Left ventricle myocardium inferior (tissue), 1 donor: Measurements from ENCODE around the gene PGBD5. TPM values are rescaled to one million over a fixed set of nuclear protein-coding genes. Genes with fewer than 3 reads are reported as not detected.

Experiments used
- DNase-seq: peaks from one replicate; pipeline ENCODE4 v3.0.0-alpha.2; 2020
- H3K27ac ChIP-seq: fragments of 200-600 bp; replicated peaks from 2 replicates; pipeline ENCODE4 v1.8.0; 2021
- H3K27me3 ChIP-seq: fragments of 200-600 bp; 2 replicates; pipeline ENCODE4 v1.8.0; 2021; ENCODE audit warnings: low read depth
- H3K36me3 ChIP-seq: fragments of 200-600 bp; 2 replicates; pipeline ENCODE4 v1.8.0; 2021
- H3K4me1 ChIP-seq: fragments of 200-600 bp; 2 replicates; pipeline ENCODE4 v1.8.0; 2021
- H3K4me3 ChIP-seq: fragments of 200-600 bp; 2 replicates; pipeline ENCODE4 v1.8.0; 2021; ENCODE audit warnings: mild to moderate bottlenecking, moderate library complexity
- H3K9me3 ChIP-seq: fragments of 200-600 bp; replicated peaks from 2 replicates; pipeline ENCODE4 v1.8.0; 2021
- intact Hi-C: fragments of 100-400 bp; cut with micrococcal nuclease; formaldehyde crosslinking; loops from one replicate; pipeline ENCODE4 v1.11.0; 2022
- total RNA-seq: library from RNA; stranded (reverse); fragmentation: NEBNext Ultra II Directional; extraction: Animal tissue kit (Norgen Biotek cat#: 25700); gene quantifications from one replicate; pipeline ENCODE4 v1.2.1, GENCODE V29; 2021
- TF ChIP-seq, protein P1 (sequence below): fragments of 200-600 bp; IDR thresholded peaks from 2 replicates; pipeline ENCODE4 v1.8.0; 2021; ENCODE audit warnings: antibody characterized with exemption, mild to moderate bottlenecking, borderline replicate concordance
- donor health status: DM: no; HTN: yes; CAD: no; lungs with severe emphysema.

Gene PGBD5
- total RNA-seq, 1 donor from 2014 or later: 10.6 TPM

DNA sequence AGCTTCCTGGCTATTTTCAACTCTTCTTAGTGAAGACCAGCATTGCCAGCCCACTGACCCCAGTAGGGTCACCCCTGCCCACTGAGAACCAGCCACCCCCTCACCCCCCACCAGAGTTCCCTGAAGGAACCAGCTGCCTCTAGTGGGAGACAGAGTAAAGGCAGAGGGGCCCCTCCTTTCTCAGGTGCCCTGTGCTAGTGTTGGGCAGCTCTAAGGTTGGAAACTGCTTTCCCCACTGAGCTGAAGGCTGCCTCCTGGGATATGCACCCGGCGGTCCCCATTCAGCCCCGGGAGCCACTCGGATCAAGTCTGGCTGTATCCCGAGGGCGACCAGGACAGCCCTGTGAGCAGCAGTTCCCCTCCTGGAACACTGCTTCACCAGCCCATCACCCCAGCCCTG, 111.0 kb downstream of the PGBD5 start:
- H3K9me3 ChIP-seq: no peaks in the 10 kb centered on the region
- H3K27me3 ChIP-seq: peaks cover 37% of the 10 kb centered on the region
- H3K4me3 ChIP-seq: no peak overlapping the region
- DNase-seq: no peak
- intact Hi-C loops: loop anchor here (10.0 kb wide), 1 partner anchor 650 kb away; no protein-coding TSS in a partner anchor
- H3K27ac ChIP-seq: no peak overlapping the region
- H3K36me3 ChIP-seq: no peaks in the 10 kb centered on the region
- TF ChIP-seq, protein P1, sequence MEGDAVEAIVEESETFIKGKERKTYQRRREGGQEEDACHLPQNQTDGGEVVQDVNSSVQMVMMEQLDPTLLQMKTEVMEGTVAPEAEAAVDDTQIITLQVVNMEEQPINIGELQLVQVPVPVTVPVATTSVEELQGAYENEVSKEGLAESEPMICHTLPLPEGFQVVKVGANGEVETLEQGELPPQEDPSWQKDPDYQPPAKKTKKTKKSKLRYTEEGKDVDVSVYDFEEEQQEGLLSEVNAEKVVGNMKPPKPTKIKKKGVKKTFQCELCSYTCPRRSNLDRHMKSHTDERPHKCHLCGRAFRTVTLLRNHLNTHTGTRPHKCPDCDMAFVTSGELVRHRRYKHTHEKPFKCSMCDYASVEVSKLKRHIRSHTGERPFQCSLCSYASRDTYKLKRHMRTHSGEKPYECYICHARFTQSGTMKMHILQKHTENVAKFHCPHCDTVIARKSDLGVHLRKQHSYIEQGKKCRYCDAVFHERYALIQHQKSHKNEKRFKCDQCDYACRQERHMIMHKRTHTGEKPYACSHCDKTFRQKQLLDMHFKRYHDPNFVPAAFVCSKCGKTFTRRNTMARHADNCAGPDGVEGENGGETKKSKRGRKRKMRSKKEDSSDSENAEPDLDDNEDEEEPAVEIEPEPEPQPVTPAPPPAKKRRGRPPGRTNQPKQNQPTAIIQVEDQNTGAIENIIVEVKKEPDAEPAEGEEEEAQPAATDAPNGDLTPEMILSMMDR: no peak
- peaks cover 11% of the 10 kb centered on the region for H3K4me1 ChIP-seq

DNA sequence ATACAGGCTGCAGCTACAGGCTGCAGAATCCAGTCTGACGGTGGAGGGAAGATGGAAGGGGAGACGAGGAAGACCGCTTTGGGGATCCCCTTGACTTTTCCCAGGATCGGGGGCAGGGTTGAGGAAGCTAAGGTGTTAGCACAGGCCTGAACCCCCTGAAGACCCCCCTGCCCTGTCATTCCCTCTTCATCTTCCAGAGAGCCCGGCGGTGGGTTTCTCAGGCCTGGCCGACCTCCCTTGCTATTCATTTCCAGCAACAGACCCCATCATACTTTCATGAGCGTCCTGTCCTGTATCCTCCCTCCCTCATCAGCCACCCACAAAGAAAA, 112.0 kb downstream of the PGBD5 start:
- Histone ChIP-seq H3K36me3 (no peaks in the 10 kb centered on the region), H3K4me3 (no peak overlapping the region), H3K27ac (no peak overlapping the region), H3K9me3 (no peaks in the 10 kb centered on the region), H3K4me1 (peaks cover 11% of the 10 kb centered on the region), H3K27me3 (peaks cover 37% of the 10 kb centered on the region)
- TF ChIP-seq, protein P1: no peak
- DNase-seq: no peak
- intact Hi-C loops: loop anchor here (10.0 kb wide), 1 partner anchor 649 kb away; no protein-coding TSS in a partner anchor

DNA sequence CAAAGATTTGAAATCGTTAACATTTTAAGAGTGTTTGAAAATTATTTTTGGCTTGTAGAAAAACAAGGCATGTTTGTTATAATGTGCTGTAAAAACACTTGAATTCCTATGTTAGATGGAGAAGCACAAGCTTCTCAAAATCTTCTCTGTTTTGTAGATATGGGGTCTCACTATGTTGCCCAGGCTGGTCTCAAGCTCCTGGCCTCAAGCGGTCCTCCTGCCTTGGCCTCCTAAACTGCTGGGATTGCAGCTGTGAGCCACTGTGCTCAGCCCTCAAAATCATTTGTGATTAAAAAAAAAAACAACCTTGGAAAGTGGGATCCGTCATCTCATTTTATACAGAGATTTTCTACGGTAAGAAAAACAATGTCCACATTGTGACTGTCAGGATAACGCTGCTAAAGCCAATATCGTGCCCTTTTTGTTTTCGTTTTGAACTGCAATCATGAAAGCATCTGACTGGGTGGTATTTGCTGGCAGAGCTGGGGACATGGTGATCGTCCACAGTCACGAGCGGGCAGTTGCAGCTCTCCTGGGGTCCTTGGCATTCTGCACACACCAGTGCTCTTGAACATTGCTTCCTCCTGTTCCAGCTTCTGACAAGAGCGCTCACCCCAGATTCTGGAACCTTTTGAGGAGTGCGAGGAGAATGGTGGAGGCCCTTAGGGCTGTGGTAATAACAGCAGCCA, 112.5 kb downstream of the PGBD5 start:
- H3K27ac ChIP-seq: no peak overlapping the region
- peaks cover 37% of the 10 kb centered on the region for H3K27me3 ChIP-seq
- DNase-seq: no peak
- TF ChIP-seq, protein P1: no peak
- peaks cover 11% of the 10 kb centered on the region for H3K4me1 ChIP-seq
- no peaks in the 10 kb centered on the region for H3K9me3 ChIP-seq
- H3K36me3 ChIP-seq: no peaks in the 10 kb centered on the region
- intact Hi-C loops: loop anchor here (10.0 kb wide), 1 partner anchor 649 kb away; no protein-coding TSS in a partner anchor
- no peak overlapping the region for H3K4me3 ChIP-seq

DNA sequence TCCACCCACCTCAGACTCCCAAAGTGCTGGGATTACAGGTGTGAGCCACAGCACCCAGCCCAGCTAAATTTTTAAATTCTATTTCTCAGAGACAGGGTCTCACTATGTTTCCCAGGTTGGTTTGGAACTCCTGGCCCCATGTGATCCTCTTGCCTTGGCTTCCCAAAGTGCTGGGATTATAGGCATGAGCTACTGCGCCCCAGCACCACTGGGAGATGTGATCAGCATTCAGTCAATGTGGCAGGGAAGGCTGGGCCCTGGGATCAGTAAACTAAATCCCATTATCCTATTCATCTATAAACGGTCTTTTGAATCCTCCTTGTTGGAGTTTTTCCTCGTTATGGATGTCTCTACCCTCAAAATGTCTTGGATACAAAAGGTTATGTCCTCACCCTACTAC, 113.5 kb downstream of the PGBD5 start:
- TF ChIP-seq, protein P1: no peak
- H3K4me3 ChIP-seq: no peak overlapping the region
- H3K27ac ChIP-seq: no peak overlapping the region
- no peak for DNase-seq
- intact Hi-C loops: loop anchor here (10.0 kb wide), 1 partner anchor 648 kb away; no protein-coding TSS in a partner anchor
- peaks cover 11% of the 10 kb centered on the region for H3K4me1 ChIP-seq
- H3K36me3 ChIP-seq: no peaks in the 10 kb centered on the region
- no peaks in the 10 kb centered on the region for H3K9me3 ChIP-seq
- peaks cover 37% of the 10 kb centered on the region for H3K27me3 ChIP-seq

DNA sequence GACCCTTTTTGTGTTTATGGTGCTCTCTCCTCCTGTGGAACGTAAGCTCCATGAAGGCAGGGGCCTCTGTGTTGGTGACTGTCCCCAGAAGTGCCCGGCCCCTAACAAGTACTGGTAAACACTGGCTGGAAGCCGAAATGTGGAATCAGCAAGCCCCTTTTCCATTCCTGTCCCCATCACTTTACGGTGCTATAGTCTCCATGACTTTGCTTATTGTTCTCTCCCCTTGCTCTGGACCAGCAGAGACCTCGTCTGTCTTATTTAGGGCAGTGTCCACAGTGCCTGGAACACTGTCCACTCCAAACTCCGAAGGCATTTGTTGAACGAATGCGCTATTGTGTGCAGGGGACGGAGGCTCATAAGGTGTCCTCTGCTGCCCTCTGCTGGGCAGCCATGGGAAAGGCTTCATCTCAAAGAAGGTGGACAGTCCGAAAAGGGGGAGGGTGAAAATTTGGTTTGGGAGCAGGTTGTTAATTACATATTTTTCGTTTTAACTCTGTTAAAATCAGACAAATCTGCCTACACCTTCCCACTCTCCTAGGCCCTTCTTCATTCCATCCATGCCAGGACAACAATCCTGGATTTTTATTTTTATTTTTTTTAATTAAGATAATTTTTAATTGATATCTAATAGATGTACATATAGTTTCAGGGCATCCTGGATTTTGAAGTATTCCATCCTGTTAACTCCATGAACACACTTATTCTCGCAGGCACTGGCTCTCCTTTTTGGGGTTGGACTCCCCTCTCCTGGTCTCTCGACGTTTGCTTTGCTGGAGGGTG, 115.6 kb downstream of the PGBD5 start:
- Histone ChIP-seq H3K9me3 (no peaks in the 10 kb centered on the region), H3K4me1 (peaks cover 11% of the 10 kb centered on the region), H3K27me3 (peaks cover 27% of the 10 kb centered on the region), H3K27ac (no peak overlapping the region), H3K36me3 (no peaks in the 10 kb centered on the region), H3K4me3 (no peak overlapping the region)
- TF ChIP-seq, protein P1: peak; percentile 95
- intact Hi-C loops: loop anchor here (10.0 kb wide), 1 partner anchor 646 kb away; no protein-coding TSS in a partner anchor
- peak; percentile 73 for DNase-seq
